ENCODE results near the gene RGS9BP. TPM values are rescaled to one million over a fixed set of nuclear protein-coding genes. Genes with fewer than 3 reads are reported as not detected.

The RGS9BP gene
- total and polyA plus RNA-seq, 2 experiments from 2014 or later: 0.83 TPM; not detected in 1

- TF ChIP-seq, protein P1, sequence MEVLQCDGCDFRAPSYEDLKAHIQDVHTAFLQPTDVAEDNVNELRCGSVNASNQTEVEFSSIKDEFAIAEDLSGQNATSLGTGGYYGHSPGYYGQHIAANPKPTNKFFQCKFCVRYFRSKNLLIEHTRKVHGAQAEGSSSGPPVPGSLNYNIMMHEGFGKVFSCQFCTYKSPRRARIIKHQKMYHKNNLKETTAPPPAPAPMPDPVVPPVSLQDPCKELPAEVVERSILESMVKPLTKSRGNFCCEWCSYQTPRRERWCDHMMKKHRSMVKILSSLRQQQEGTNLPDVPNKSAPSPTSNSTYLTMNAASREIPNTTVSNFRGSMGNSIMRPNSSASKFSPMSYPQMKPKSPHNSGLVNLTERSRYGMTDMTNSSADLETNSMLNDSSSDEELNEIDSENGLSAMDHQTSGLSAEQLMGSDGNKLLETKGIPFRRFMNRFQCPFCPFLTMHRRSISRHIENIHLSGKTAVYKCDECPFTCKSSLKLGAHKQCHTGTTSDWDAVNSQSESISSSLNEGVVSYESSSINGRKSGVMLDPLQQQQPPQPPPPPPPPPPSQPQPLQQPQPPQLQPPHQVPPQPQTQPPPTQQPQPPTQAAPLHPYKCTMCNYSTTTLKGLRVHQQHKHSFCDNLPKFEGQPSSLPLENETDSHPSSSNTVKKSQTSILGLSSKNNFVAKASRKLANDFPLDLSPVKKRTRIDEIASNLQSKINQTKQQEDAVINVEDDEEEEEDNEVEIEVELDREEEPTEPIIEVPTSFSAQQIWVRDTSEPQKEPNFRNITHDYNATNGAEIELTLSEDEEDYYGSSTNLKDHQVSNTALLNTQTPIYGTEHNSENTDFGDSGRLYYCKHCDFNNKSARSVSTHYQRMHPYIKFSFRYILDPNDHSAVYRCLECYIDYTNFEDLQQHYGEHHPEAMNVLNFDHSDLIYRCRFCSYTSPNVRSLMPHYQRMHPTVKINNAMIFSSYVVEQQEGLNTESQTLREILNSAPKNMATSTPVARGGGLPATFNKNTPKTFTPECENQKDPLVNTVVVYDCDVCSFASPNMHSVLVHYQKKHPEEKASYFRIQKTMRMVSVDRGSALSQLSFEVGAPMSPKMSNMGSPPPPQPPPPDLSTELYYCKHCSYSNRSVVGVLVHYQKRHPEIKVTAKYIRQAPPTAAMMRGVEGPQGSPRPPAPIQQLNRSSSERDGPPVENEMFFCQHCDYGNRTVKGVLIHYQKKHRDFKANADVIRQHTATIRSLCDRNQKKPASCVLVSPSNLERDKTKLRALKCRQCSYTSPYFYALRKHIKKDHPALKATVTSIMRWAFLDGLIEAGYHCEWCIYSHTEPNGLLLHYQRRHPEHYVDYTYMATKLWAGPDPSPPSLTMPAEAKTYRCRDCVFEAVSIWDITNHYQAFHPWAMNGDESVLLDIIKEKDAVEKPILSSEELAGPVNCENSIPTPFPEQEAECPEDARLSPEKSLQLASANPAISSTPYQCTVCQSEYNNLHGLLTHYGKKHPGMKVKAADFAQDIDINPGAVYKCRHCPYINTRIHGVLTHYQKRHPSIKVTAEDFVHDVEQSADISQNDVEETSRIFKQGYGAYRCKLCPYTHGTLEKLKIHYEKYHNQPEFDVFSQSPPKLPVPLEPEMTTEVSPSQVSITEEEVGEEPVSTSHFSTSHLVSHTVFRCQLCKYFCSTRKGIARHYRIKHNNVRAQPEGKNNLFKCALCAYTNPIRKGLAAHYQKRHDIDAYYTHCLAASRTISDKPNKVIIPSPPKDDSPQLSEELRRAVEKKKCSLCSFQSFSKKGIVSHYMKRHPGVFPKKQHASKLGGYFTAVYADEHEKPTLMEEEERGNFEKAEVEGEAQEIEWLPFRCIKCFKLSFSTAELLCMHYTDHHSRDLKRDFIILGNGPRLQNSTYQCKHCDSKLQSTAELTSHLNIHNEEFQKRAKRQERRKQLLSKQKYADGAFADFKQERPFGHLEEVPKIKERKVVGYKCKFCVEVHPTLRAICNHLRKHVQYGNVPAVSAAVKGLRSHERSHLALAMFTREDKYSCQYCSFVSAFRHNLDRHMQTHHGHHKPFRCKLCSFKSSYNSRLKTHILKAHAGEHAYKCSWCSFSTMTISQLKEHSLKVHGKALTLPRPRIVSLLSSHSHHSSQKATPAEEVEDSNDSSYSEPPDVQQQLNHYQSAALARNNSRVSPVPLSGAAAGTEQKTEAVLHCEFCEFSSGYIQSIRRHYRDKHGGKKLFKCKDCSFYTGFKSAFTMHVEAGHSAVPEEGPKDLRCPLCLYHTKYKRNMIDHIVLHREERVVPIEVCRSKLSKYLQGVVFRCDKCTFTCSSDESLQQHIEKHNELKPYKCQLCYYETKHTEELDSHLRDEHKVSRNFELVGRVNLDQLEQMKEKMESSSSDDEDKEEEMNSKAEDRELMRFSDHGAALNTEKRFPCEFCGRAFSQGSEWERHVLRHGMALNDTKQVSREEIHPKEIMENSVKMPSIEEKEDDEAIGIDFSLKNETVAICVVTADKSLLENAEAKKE (CRISPR knock-in tag; IDR thresholded peaks at IDR 0.05): no peak
- no peak for TF ChIP-seq EZH2 (IDR thresholded peaks at IDR 0.05; ENCODE audit: low read depth, unreplicated experiment)
Measured at GRCh38 chr19:32718286-32718685, 42.6 kb downstream of the RGS9BP start (continued).

DNA sequence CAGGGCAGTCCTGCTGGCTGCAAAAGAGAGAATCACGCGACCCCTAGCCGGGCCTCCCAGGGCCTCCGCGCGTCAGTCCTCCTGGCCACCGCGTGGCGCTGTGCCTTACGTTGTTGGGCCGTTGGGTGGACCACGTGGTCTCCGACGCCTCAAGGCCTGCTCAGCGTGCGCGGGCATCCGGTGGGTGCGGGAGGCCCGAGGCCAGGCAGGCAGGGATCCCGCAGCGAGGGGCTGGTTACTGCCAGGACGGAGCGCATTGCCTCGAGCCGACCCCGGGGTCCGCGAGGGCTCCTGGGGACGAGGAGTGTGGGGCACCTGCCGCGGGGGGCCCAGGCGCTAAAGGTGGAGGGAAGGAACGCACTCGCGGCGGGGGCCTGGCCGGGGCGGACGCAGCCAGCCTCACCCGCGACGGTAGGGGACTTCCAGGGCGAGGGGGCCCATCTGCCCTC lies 44.0 kb downstream of the RGS9BP start, which contains the start of gene TDRD12:
TSS of gene TDRD12 (plus strand) at position 157 of the 449 bp plus-strand sequence. CDS start 306 bp downstream, outside the sequence.
- no peak within 1 kb of the TSS for H3K27ac Mint-ChIP-seq
- Histone ChIP-seq H3K9me2 (ENCODE audit: insufficient read depth) (no peaks in the 10 kb centered on the region), H3K4me1 (ENCODE audit: insufficient read depth) (no peaks in the 10 kb centered on the region), H3K27ac (ENCODE audit: low read depth) (no peak within 1 kb of the TSS), H2AFZ (peak within 1 kb of the TSS; percentile 80; the same call in 1 of the 2 replicates), H3K4me2 (no peak within 1 kb of the TSS), H3K79me2 (replicated peaks; ENCODE audit: insufficient read depth) (no peaks in the 10 kb centered on the region), H4K20me1 (replicated peaks; ENCODE audit: insufficient read depth) (no peaks in the 10 kb centered on the region), H3F3A (replicated peaks; ENCODE audit: low read depth) (no peaks in the 10 kb centered on the region), H3K27me3 (ENCODE audit: insufficient read depth) (no peaks in the 10 kb centered on the region), H3K36me3 (ENCODE audit: insufficient read depth) (no peaks in the 10 kb centered on the region), H3K4me3 (no peak within 1 kb of the TSS)
- no peaks in the 10 kb centered on the region for H3K36me3 Mint-ChIP-seq (ENCODE audit: low read depth)
- TF ChIP-seq EZH2 (IDR thresholded peaks at IDR 0.05; ENCODE audit: low read depth, unreplicated experiment) (no peak), STAT1 (IDR thresholded peaks at IDR 0.05; ENCODE audit: unreplicated experiment) (no peak)
- TF ChIP-seq, protein P2, sequence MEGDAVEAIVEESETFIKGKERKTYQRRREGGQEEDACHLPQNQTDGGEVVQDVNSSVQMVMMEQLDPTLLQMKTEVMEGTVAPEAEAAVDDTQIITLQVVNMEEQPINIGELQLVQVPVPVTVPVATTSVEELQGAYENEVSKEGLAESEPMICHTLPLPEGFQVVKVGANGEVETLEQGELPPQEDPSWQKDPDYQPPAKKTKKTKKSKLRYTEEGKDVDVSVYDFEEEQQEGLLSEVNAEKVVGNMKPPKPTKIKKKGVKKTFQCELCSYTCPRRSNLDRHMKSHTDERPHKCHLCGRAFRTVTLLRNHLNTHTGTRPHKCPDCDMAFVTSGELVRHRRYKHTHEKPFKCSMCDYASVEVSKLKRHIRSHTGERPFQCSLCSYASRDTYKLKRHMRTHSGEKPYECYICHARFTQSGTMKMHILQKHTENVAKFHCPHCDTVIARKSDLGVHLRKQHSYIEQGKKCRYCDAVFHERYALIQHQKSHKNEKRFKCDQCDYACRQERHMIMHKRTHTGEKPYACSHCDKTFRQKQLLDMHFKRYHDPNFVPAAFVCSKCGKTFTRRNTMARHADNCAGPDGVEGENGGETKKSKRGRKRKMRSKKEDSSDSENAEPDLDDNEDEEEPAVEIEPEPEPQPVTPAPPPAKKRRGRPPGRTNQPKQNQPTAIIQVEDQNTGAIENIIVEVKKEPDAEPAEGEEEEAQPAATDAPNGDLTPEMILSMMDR (conservative IDR thresholded peaks at IDR 0.05; ENCODE audit: low read depth in 2 of 2): peak; percentile 66 to 75
- peaks cover 3% of the 10 kb centered on the region; the same call in 1 of the 3 replicates for H3K9me3 Mint-ChIP-seq
- H3K27me3 Mint-ChIP-seq (ENCODE audit: insufficient read depth, low read depth, poor library complexity): peaks cover 10% of the 10 kb centered on the region
- DNase-seq (ENCODE audit: low spot score): peak; percentile 74
- H3K4me3 Mint-ChIP-seq: no peak within 1 kb of the TSS
- ATAC-seq: peak; percentile 87
- H3K4me1 Mint-ChIP-seq: peaks cover 4% of the 10 kb centered on the region; the same call in 2 of the 3 replicates
